HepG2 (cell line): ENCODE data around the gene PYGB. TPM values are rescaled to one million over a fixed set of nuclear protein-coding genes. Genes with fewer than 3 reads are reported as not detected.
A peak's percentile ranks its signal among the peaks of the same experiment; 100 is the strongest.

Experiments
- CHD4 ChIP-seq: fragments of 200-600 bp; sonication (generic); IDR thresholded peaks from 2 replicates; pipeline ENCODE4 v1.7.0; 2017; ENCODE audit warnings: mild to moderate bottlenecking, low read length, borderline replicate concordance
- E2F2 ChIP-seq: sonication (generic); formaldehyde crosslinking; IDR thresholded peaks from 2 replicates; pipeline ENCODE4 v1.4.0; 2020; ENCODE audit warnings: missing genetic modification reagents, borderline replicate concordance
- ERF ChIP-seq: IDR thresholded peaks from 2 replicates; pipeline ENCODE4 v1.6.1; 2018; ENCODE audit warnings: missing biosample characterization, missing genetic modification reagents
- FOXC1 ChIP-seq: sonication (generic); formaldehyde crosslinking; IDR thresholded peaks from 2 replicates; pipeline ENCODE4 v1.8.0; 2022; ENCODE audit warnings: mild to moderate bottlenecking, missing genetic modification reagents, borderline replicate concordance
- GRHL1 ChIP-seq: sonication (generic); formaldehyde crosslinking; conservative IDR thresholded peaks from 2 replicates; pipeline ENCODE4 v1.8.0; 2022; ENCODE audit warnings: missing genetic modification reagents
- HOXA5 ChIP-seq: sonication (generic); formaldehyde crosslinking; IDR thresholded peaks from 2 replicates; pipeline ENCODE4 v1.4.0; 2020; ENCODE audit warnings: missing genetic modification reagents
- JARID2 ChIP-seq: sonication (generic); formaldehyde crosslinking; IDR thresholded peaks from 2 replicates; pipeline ENCODE4 v1.8.1; 2023; ENCODE audit warnings: missing genetic modification reagents, inconsistent platforms; ENCODE audit not compliant: insufficient replicate concordance
- LCORL ChIP-seq, 2 experiments: fragments of 450-650 bp in 1 of 2; sonication (generic) in 1 of 2; formaldehyde crosslinking in 1 of 2; IDR thresholded peaks; 2 replicates each; pipeline versions ENCODE4 v1.5.0 to v1.6.1; 2017 to 2020; ENCODE audit warnings: antibody characterized with exemption in 1 of 2, missing genetic modification reagents in 1 of 2
- MATR3 ChIP-seq: sonication (generic); formaldehyde crosslinking; IDR thresholded peaks from 2 replicates; pipeline ENCODE4 v1.4.0; 2020; ENCODE audit warnings: missing genetic modification reagents
- PLRG1 ChIP-seq: fragments of 450-650 bp; conservative IDR thresholded peaks from 2 replicates; pipeline ENCODE4 v1.6.1; 2016
- PRPF4 ChIP-seq: fragments of 200-400 bp; formaldehyde crosslinking; IDR thresholded peaks from 2 replicates; pipeline ENCODE4 v1.6.1; 2016; ENCODE audit warnings: low read length, low read depth; ENCODE audit not compliant: poor library complexity, severe bottlenecking
- SALL2 ChIP-seq: sonication (generic); formaldehyde crosslinking; IDR thresholded peaks from 2 replicates; pipeline ENCODE4 v1.8.1; 2023; ENCODE audit warnings: mild to moderate bottlenecking, missing genetic modification reagents, inconsistent platforms
- SIN3A ChIP-seq: IDR thresholded peaks from 2 replicates; pipeline ENCODE4 v1.6.1; 2011; ENCODE audit warnings: low read depth, mild to moderate bottlenecking, control low read depth, low read length, borderline replicate concordance
- TP53 ChIP-seq: sonication (generic); formaldehyde crosslinking; conservative IDR thresholded peaks from 2 replicates; pipeline ENCODE4 v1.4.0; 2020; ENCODE audit warnings: missing genetic modification reagents
- ZFP41 ChIP-seq: sonication (generic); formaldehyde crosslinking; IDR thresholded peaks from 2 replicates; pipeline ENCODE4 v1.4.0; 2020; ENCODE audit warnings: mild to moderate bottlenecking, missing genetic modification reagents, borderline replicate concordance
- ZMYM2 ChIP-seq: sonication (generic); formaldehyde crosslinking; IDR thresholded peaks from 2 replicates; pipeline ENCODE4 v1.8.0; 2022; ENCODE audit warnings: mild to moderate bottlenecking, missing genetic modification reagents
- ZNF274 ChIP-seq: sonication (generic); formaldehyde crosslinking; IDR thresholded peaks from 2 replicates; pipeline ENCODE4 v1.5.1; 2020; ENCODE audit warnings: mild to moderate bottlenecking, missing genetic modification reagents
- ZNF382 ChIP-seq: sonication (generic); formaldehyde crosslinking; IDR thresholded peaks from 2 replicates; pipeline ENCODE4 v1.5.0; 2020; ENCODE audit warnings: missing genetic modification reagents, mild to moderate bottlenecking, borderline replicate concordance
- ZNF44 ChIP-seq: sonication (generic); formaldehyde crosslinking; IDR thresholded peaks from 2 replicates; pipeline ENCODE4 v1.5.1; 2020; ENCODE audit warnings: mild to moderate bottlenecking, missing genetic modification reagents
- ZNF513 ChIP-seq: sonication (generic); formaldehyde crosslinking; conservative IDR thresholded peaks from 2 replicates; pipeline ENCODE4 v1.5.0; 2020; ENCODE audit warnings: missing genetic modification reagents
- ZNF549 ChIP-seq: sonication (generic); formaldehyde crosslinking; IDR thresholded peaks from 2 replicates; pipeline ENCODE4 v1.5.0; 2020; ENCODE audit warnings: missing genetic modification reagents
- ZNF605 ChIP-seq: sonication (generic); formaldehyde crosslinking; IDR thresholded peaks from 2 replicates; pipeline ENCODE4 v1.8.0; 2022; ENCODE audit warnings: mild to moderate bottlenecking, missing genetic modification reagents
- ZNF740 ChIP-seq: sonication (generic); formaldehyde crosslinking; IDR thresholded peaks from 2 replicates; pipeline ENCODE4 v1.4.0; 2020; ENCODE audit warnings: missing genetic modification reagents
- polyA plus RNA-seq, 8 experiments: library from polyadenylated mRNA; depleted of rRNA in 3 of 8; stranded (reverse) in 7 of 8; unstranded in 1 of 8; fragments of >200 nt; fragmentation: Illumina TruSeq in 4 of 8; extraction: Trizol in 4 of 8; gene quantifications; 2 replicates each; pipeline versions ENCODE4 v1.2.1 to v1.2.3, GENCODE V29; 2011 to 2016; ENCODE audit warnings: low read depth in 4 of 8, missing spikeins in 1 of 8, mixed read lengths in 1 of 8; ENCODE audit not compliant: insufficient read depth in 1 of 8
- total RNA-seq, 5 experiments: library from RNA; depleted of rRNA; stranded (reverse); fragments of >200 nt; fragmentation: Illumina TruSeq; extraction: Trizol; gene quantifications; 2 replicates each; pipeline ENCODE4 v1.2.3, GENCODE V29; 2016; ENCODE audit warnings: low read depth in 1 of 5

The PYGB gene
- total and polyA plus RNA-seq, 2 of the 13 experiments (the other 11 are each of a cell fraction or from before 2014, with no cell fraction given) = 24.2 to 86.3 TPM

- TF ChIP-seq FOXC1 (CRISPR knock-in tag) (peak; percentile 98), ZNF605 (CRISPR knock-in tag) (peak; percentile 98; the same call in 1 of the 2 replicates), SALL2 (CRISPR knock-in tag) (no peak), ZNF740 (CRISPR knock-in tag) (no peak), ZFP41 (CRISPR knock-in tag) (no peak; the same call in 1 of the 2 replicates), SIN3A (peak; percentile 86; the same call in 1 of the 2 replicates), ZNF274 (peak; percentile 95), HOXA5 (CRISPR knock-in tag) (peak; percentile 89), MATR3 (CRISPR knock-in tag) (no peak; the same call in 1 of the 2 replicates), TP53 (CRISPR knock-in tag) (no peak), ZNF44 (CRISPR knock-in tag) (peak; percentile 96), ZNF513 (CRISPR knock-in tag) (no peak), ZNF549 (CRISPR knock-in tag) (0 out of 2 replicates have a peak, but pooled peaks have one; percentile 63), PLRG1 (no peak), LCORL (IDR thresholded peaks at IDR 0.05) (no peak), LCORL (CRISPR knock-in tag; IDR thresholded peaks at IDR 0.05) (peak; percentile 84), PRPF4 (no peak), ZNF382 (no peak), GRHL1 (no peak), JARID2 (CRISPR knock-in tag) (no peak), CHD4 (peak; percentile 55; the same call in 1 of the 2 replicates), ZMYM2 (peak; percentile 92), ERF (peak; percentile 94), E2F2 (CRISPR knock-in tag) (no peak)
Measured at GRCh38 chr20:25338112-25339023, 90.5 kb downstream of the PYGB start (continued).
